Measurements from ENCODE around the gene ENOX2. TPM values are rescaled to one million over a fixed set of nuclear protein-coding genes. Genes with fewer than 3 reads are reported as not detected.

Gene ENOX2
- total RNA-seq: 21.2 and 26.7 TPM in 2 replicates

GRCh38 chrX:130902783-130903613 lies at the start of gene ENOX2:
Gene ENOX2 (minus strand): TSS chrX:130903209. CDS start chrX:130703216, 199,993 bp downstream.

Other genes starting within 250 kb of the ENOX2 start
- gene ARHGAP36, start 155.1 kb upstream of the ENOX2 start, total RNA-seq: not detected in 2 replicates

Measured in nasal cavity respiratory epithelium epithelial cell of viscerocranial mucosa (primary cell).